ENCODE data around the gene TNKS2.
"Not testable (repeated sequence)": the region's sequence is repeated elsewhere in the genome, so short reads cannot be mapped to it uniquely, and the experiment has no call there.

Gene TNKS2

DNA sequence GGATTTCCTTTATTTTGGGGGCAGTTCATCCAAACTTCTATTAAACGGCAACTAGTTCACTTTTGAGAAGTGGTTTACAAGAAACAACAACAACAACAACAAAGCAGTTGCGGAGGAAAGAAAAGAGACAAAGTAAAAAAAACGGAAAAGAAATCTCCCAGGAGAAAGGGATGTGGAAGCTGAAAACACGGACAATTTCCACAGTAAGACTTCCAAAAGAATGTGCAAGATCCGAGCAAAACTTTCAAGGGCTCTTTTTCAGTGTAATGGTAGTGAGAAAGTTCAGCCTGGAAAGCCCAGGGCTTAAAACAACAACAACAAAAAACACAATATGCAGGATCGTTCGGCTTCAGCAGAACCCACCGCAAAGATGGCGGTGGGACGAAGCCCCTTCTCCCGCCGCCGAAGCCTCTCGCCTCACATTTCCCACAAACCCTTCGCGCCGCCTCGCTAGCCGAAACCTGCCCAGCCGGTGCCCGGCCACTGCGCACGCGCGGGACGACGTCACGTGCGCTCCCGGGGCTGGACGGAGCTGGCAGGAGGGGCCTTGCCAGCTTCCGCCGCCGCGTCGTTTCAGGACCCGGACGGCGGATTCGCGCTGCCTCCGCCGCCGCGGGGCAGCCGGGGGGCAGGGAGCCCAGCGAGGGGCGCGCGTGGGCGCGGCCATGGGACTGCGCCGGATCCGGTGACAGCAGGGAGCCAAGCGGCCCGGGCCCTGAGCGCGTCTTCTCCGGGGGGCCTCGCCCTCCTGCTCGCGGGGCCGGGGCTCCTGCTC is at the start of gene TNKS2:
TNKS2 (plus strand) TSS at position 553 of the 775 bp plus-strand sequence. CDS start 265 bp downstream, outside the sequence.
- DNase-seq (ENCODE audit: low read depth in 2 of 2): peak; percentile 84 to 88

DNA sequence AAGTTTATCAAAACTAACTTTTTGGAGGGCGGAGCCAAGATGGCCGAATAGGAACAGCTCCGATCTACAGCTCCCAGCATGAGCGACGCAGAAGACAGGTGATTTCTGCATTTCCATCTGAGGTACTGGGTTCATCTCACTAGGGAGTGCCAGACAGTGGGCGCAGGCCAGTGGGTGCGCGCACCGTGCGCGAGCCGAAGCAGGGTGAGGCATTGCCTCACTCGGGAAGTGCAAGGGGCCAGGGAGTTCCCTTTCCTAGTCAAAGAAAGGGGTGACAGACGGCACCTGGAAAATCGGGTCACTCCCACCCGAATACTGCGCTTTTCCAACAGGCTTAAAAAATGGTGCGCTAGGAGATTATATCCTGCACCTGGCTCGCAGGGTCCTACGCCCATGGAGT is 48.6 kb upstream of the TNKS2 start:
- not testable (repeated sequence) for DNase-seq (ENCODE audit: low read depth in 2 of 2)

DNA sequence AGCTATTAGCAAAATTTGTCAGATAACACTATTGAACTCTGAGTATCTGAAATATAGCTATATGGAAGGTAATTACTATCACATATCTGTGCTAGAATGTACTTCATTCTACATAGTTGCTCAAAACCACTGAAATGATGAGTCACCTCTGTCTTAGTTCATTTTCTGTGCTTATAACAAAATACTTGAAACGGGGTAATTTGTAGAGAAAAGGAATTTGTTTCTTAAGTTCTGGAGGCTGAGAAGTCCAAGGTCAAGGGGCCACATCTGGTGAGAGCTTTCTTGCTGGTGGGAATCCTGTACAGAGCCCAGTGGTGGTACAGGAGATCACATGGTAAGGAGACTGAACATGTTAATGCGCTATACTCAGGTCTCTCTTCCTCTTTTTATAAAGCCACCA is 41.9 kb upstream of the TNKS2 start:
- DNase-seq (ENCODE audit: low read depth in 2 of 2): no peak

DNA sequence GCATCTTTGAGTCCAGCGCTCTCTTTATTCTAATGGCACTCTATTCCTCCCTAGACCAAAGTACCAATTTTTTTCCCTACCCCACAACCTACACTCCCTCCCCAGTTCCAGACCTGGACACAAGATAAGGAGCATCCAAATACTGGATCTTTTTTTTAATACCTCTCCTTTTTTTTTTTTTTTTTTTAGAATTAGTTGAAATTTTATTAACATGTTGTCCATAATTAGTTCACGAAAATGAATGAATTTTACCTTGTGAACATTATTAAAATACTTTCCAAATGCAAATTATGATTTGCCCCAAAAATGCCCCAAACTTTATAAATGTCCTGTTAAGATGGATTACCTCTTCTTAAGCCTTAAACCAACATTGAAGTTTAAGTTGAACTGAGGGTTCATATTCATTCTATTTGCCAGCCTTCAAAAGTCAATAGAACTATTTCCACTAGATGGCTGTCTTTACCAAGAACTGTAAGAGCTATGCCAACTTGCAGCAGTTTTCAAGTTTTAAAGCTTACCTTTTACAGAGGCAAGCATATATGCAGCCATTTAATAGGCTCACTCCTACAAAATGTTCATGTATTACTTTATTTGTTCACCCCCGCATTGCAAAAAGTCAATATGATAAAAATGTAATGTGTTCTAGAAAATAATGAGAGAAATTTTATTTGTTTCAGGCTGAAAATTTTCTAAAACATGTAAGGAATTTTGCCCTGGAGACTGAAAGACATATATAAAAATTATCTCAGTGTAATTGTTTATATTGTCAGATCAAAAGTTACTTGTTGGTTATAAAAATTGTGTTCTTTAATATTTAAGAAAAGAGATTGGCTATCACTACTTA is 39.7 kb upstream of the TNKS2 start:
- DNase-seq (ENCODE audit: low read depth in 2 of 2): no peak

GRCh38 chr10:91759581-91759986 is 38.6 kb upstream of the TNKS2 start:
- DNase-seq (ENCODE audit: low read depth in 2 of 2): no peak

GRCh38 chr10:91761721-91762120 is 36.5 kb upstream of the TNKS2 start:
- DNase-seq (ENCODE audit: low read depth in 2 of 2): no peak

GRCh38 chr10:91762878-91763277 is 35.3 kb upstream of the TNKS2 start:
- no peak for DNase-seq (ENCODE audit: low read depth in 2 of 2)

DNA sequence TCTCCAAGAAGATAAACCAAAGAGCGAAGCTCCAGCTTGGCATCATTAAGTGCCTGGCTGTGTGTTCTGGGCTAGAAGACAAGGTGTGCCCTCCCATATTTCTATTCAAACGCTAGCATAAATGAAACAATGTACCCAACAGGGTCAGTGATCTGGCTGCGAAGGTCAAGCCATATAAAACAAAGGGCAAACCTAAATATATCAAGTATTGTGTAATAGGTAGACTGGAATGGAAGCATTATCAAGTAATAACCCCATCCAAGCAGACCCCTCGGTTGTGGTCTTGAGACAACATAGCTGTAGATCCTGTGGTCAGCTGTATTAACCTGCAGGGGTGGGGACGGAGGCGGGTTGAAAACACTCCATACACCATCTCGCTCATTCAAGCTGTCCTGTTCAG is 31.6 kb upstream of the TNKS2 start:
- DNase-seq (ENCODE audit: low read depth in 2 of 2): no peak

DNA sequence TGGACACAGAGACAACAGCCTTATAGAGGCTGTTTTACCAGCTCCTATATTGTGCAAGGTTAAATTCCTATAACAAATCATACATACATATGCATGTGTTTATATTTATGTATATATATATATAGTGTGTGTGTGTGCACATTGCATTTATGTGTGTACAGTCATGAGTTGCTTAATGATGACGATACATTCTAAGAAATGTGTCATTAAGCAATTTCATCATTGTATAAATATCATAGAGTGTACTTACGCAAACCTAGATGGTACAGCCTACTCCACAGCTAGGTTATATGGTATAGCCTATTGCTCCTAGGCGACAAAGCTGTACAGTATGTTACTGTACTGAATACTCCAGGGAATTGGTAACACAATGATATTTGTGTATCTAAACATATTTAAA is 30.1 kb upstream of the TNKS2 start:
- no peak for DNase-seq (ENCODE audit: low read depth in 2 of 2)

DNA sequence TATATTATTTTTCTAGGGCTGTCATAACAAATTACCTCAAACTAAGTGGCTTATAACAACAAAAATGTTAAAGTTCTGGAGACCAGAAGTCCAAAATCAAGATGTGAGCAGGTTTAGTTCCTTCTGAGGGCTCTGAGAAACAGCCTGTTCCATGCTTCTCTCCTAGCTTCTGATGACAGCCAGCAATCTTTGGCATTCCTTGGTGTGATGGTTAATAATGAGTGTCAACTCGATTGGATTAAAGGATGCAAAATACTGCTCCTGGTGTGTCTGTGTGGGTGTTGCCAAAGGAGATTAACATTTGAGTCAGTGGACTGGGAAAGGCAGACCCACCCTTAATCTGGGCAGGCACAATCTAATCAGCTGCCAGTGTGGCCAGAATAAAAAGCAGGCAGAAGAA is 26.3 kb upstream of the TNKS2 start:
- no peak for DNase-seq (ENCODE audit: low read depth in 2 of 2)

- DNase-seq (ENCODE audit: low read depth in 2 of 2): no peak
Measured at GRCh38 chr10:91772461-91772860, 25.8 kb upstream of the TNKS2 start.

GRCh38 chr10:91772869-91773268 is 25.4 kb upstream of the TNKS2 start:
- no peak for DNase-seq (ENCODE audit: low read depth in 2 of 2)

- no peak for DNase-seq (ENCODE audit: low read depth in 2 of 2)
Measured at GRCh38 chr10:91774571-91774970, 23.7 kb upstream of the TNKS2 start.

DNA sequence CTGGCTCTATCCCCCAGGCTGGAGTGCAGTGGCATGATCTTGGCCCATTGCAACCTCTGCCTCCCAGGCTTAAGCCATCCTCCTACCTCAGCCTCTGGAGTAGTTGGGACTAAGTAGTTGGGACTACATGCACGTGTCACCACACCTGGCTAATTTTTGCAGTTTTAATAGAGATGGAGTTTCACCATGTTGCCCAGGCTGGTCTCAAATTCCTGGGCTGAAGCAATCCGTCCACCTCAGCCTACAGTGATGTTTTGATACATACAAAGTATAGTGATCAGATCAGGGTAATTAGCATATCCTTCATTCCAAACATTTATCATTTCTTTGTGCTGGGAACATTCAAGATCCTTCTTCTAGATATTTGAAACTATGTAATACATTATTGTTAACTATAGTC is 22.5 kb upstream of the TNKS2 start:
- DNase-seq (ENCODE audit: low read depth in 2 of 2): no peak

DNA sequence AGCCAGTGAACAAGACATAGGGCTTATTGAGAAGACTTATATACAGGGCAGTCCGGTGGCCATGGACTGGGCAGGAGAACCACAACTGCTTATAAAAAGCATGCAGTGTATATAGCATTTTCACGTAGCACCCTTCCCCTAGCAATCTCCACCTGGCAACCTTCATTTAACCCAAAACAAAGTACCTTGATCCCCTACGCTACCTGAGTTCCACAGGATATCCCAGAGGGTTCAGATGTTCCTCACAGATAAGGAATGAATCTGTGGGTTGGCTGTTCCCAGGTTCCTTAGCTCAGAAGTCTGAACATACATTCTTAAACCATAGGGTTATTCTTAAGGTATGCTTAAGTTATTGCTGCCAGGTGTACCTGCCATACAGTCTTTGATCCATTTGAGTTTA is 22.0 kb upstream of the TNKS2 start:
- DNase-seq (ENCODE audit: low read depth in 2 of 2): no peak

GRCh38 chr10:91778485-91778884 is 19.7 kb upstream of the TNKS2 start:
- DNase-seq (ENCODE audit: low read depth in 2 of 2): no peak

GRCh38 chr10:91779011-91779605 is 19.1 kb upstream of the TNKS2 start:
- no peak for DNase-seq (ENCODE audit: low read depth in 2 of 2)

DNA sequence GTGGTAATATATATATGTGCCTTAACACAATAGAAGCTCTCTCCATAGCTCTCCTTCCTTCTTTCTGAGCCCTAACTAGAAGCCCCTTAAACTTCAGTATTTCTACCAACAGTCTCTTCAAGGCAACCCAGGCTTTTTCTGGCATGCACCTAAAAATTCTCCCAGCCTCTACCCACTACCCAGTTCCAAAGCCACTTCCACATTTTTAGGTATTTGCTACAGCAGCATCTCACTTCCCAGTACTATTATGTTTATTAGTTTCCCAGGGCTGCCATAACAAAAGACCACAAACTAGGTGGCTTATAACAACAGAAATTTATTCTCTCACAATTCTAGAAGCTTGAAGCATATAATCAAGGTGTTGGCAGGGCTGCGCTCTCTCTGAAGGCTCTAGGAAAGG is 15.7 kb upstream of the TNKS2 start:
- no peak for DNase-seq (ENCODE audit: low read depth in 2 of 2)

- no peak for DNase-seq (ENCODE audit: low read depth in 2 of 2)
Measured at GRCh38 chr10:91785830-91786229, 12.4 kb upstream of the TNKS2 start.

DNA sequence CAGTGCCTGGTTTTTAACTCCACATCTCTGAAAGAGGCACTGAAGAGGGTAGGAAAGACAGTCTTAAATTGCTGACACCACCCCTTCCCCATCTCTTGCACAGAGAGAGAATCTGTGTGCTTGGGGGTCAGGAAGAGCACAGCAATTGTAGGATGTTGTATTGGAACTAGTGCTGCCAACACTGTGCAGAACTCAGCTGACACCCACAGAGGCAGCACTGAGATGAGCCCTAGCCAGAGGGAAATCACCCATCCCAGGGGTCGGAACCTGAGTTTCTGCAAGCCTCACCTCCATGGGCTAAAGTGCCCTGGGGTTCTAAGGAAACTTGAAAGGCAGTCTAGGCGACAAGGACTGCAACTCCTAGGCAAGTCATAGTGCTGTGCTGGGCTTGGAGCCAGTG is 11.0 kb upstream of the TNKS2 start:
- DNase-seq (ENCODE audit: low read depth in 2 of 2): no peak

DNA sequence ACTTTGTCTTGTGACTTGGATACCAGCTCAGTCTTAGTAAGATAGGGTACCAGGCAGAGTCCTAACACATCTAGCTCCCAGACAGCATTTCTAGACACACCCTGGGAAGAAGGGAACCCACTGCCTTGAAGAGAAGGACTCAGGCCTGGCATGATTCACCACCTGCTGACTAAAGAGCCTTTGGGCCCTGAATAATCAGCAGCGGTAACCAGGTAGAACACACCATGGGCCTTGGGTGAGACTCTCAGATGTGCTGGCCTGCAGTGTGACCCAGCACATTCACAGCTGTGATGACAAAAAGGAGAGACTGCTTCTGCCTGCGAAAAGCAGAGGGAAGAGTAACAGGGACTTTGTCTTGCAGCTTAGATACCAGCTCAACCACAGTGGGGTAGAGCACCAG is 10.4 kb upstream of the TNKS2 start:
- DNase-seq (ENCODE audit: low read depth in 2 of 2): no peak

DNA sequence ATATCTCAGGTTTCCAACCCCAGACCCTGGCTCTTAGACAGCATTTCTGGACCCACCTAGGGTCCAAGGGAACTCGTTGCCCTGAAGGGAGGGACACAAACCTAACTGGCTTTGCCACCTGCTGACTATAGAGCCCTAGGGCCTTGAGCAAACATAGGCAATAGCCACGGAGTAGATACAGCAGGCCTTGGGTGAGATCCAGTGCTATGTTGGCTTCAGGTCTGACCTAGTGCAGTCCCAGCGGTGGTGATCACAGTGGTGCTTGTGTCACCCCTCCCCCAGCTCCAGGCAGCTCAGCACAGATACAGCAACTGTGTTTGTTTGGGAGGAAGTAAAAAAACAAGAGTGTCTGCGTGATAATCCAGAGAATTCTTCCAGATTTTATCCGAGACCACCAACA is 9.7 kb upstream of the TNKS2 start:
- no peak for DNase-seq (ENCODE audit: low read depth in 2 of 2)

Data from stimulated activated CD8-positive, alpha-beta memory T cell treated with anti-CD3 and anti-CD28 coated beads, Interleukin-2, amount 100 ng/mL, for 1 hour (primary cell).